SU-DHL-6 (cell line): ENCODE results near the gene CHCHD3.

Experiments
- H2AFZ ChIP-seq: fragments of 200-600 bp; sonication (generic); 2 replicates; pipeline ENCODE4 v1.6.1; 2014; ENCODE audit warnings: low read depth, mild to moderate bottlenecking, moderate library complexity, mixed read lengths, antibody characterized with exemption, low read length; ENCODE audit not compliant: severe bottlenecking
- H3F3A ChIP-seq: fragments of 200-600 bp; shearing (Covaris generic); 2 replicates; pipeline ENCODE4 v1.6.0; 2016; ENCODE audit warnings: antibody characterized with exemption, mild to moderate bottlenecking; ENCODE audit not compliant: insufficient read depth
- H3K27ac ChIP-seq: fragments of 200-600 bp; sonication (generic); 2 replicates; pipeline ENCODE4 v1.5.1; 2016; ENCODE audit warnings: low read depth, mild to moderate bottlenecking, low read length, moderate library complexity, mixed read lengths
- H3K27me3 ChIP-seq: fragments of 200-600 bp; sonication (generic), shearing (Covaris generic); 2 replicates; pipeline ENCODE4 v1.6.0; 2014; ENCODE audit warnings: mild to moderate bottlenecking, low read length
- H3K36me3 ChIP-seq: fragments of 200-600 bp; sonication (generic); 2 replicates; pipeline ENCODE4 v1.6.1; 2014; ENCODE audit warnings: mild to moderate bottlenecking, low read length, mixed read lengths
- H3K4me2 ChIP-seq: fragments of 300-600, 200-600 bp; shearing (Covaris generic), sonication (generic); 2 replicates; pipeline ENCODE4 v1.6.0; 2014; ENCODE audit warnings: low read length, low read depth, mild to moderate bottlenecking; ENCODE audit not compliant: poor library complexity, severe bottlenecking
- H3K4me3 ChIP-seq: fragments of 200-600 bp; sonication (generic); 2 replicates; pipeline ENCODE4 v1.5.1; 2014; ENCODE audit warnings: antibody characterized with exemption, low read length, mild to moderate bottlenecking, mixed read lengths; ENCODE audit not compliant: insufficient read depth, poor library complexity, severe bottlenecking
- H3K79me2 ChIP-seq: fragments of 200-600 bp; sonication (generic); 2 replicates; pipeline ENCODE4 v1.6.1; 2014; ENCODE audit warnings: mild to moderate bottlenecking, low read length, moderate library complexity; ENCODE audit not compliant: insufficient read depth
- H3K9ac ChIP-seq: fragments of 200-600 bp; sonication (generic); 2 replicates; pipeline ENCODE4 v1.7.0; 2014; ENCODE audit warnings: mild to moderate bottlenecking, low read length
- H3K9me2 ChIP-seq: fragments of 200-600 bp; sonication (generic); replicated peaks from 2 replicates; pipeline ENCODE4 v1.6.1; 2014; ENCODE audit warnings: low read length; ENCODE audit not compliant: insufficient read depth
- H3K9me3 ChIP-seq: fragments of 200-600 bp; sonication (generic); 2 replicates; pipeline ENCODE4 v1.6.1; 2014; ENCODE audit warnings: low read length, mixed read lengths; ENCODE audit not compliant: insufficient read depth
- H4K20me1 ChIP-seq: fragments of 200-600 bp; sonication (generic); 2 replicates; pipeline ENCODE4 v1.6.1; 2014; ENCODE audit warnings: low read depth, mild to moderate bottlenecking, antibody characterized with exemption, low read length, moderate library complexity, mixed read lengths
- EZH2phosphoT487 ChIP-seq: fragments of 200-600 bp; sonication (generic), shearing (Covaris generic); conservative IDR thresholded peaks from 2 replicates; pipeline ENCODE4 v1.6.1; 2018; ENCODE audit warnings: mild to moderate bottlenecking, antibody characterized with exemption, low read length, moderate library complexity, mixed read lengths
- TF ChIP-seq, protein P1 (sequence below): fragments of 200-600 bp; sonication (generic); IDR thresholded peaks from one replicate; pipeline ENCODE4 v1.5.1; 2017; ENCODE audit warnings: antibody characterized with exemption, mild to moderate bottlenecking, low read length, moderate library complexity; ENCODE audit not compliant: insufficient read depth, poor library complexity, severe bottlenecking

The CHCHD3 gene

DNA sequence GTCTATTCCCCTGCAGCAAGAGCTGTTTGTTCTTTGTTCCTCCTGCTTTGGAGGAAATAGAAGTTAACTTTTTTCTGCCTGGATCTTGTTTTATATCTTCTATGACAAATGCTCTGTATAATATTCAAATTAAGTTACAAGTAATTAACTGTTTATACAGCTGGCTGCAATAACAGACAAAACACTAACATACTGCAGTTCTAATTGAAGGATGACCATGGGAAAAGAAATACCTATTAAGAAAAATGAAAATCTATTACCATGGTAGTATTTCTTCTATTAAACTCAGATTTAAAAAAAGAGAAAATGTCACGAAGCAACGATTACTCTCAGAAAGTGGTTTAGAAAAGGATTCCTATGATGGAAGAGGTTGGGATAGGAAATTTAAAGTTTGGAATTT lies 291.8 kb downstream of the CHCHD3 start:
- no peaks in the 10 kb centered on the region for H3K9me2 ChIP-seq
- H3K9ac ChIP-seq = no peak overlapping the region
- no peak overlapping the region for H3K4me2 ChIP-seq
- H4K20me1 ChIP-seq = no peaks in the 10 kb centered on the region
- H3F3A ChIP-seq = no peaks in the 10 kb centered on the region
- H3K4me3 ChIP-seq = no peak overlapping the region
- H3K27me3 ChIP-seq = no peaks in the 10 kb centered on the region
- H3K9me3 ChIP-seq = no peaks in the 10 kb centered on the region
- no peak for TF ChIP-seq EZH2phosphoT487
- TF ChIP-seq, protein P1, sequence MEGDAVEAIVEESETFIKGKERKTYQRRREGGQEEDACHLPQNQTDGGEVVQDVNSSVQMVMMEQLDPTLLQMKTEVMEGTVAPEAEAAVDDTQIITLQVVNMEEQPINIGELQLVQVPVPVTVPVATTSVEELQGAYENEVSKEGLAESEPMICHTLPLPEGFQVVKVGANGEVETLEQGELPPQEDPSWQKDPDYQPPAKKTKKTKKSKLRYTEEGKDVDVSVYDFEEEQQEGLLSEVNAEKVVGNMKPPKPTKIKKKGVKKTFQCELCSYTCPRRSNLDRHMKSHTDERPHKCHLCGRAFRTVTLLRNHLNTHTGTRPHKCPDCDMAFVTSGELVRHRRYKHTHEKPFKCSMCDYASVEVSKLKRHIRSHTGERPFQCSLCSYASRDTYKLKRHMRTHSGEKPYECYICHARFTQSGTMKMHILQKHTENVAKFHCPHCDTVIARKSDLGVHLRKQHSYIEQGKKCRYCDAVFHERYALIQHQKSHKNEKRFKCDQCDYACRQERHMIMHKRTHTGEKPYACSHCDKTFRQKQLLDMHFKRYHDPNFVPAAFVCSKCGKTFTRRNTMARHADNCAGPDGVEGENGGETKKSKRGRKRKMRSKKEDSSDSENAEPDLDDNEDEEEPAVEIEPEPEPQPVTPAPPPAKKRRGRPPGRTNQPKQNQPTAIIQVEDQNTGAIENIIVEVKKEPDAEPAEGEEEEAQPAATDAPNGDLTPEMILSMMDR = no peak
- no peaks in the 10 kb centered on the region for H3K36me3 ChIP-seq
- no peaks in the 10 kb centered on the region for H3K79me2 ChIP-seq
- H2AFZ ChIP-seq = no peak overlapping the region
- H3K27ac ChIP-seq = no peak overlapping the region

DNA sequence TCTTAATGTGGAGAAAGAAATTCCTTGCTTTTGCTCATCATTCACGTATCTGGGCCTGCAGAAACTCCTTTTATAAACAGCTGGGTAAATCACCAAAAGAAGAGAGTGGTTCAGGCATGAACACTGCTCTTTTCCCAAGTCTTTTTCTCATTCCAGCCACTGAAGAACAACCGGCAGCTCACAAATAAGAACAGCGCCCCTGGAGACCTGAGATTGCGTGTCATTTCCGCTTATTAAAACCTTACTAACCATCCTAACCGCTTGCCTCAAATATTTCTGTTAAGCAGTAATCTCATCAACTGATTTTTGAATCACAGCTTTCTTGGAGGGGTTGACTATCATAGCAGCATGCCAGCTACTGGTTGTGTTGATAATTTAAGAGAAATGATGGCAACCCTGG lies 292.6 kb downstream of the CHCHD3 start:
- Histone ChIP-seq H3K27me3 (no peaks in the 10 kb centered on the region), H3K27ac (no peak overlapping the region), H3K9ac (no peak overlapping the region), H4K20me1 (no peaks in the 10 kb centered on the region), H3K36me3 (no peaks in the 10 kb centered on the region), H3K79me2 (no peaks in the 10 kb centered on the region), H2AFZ (no peak overlapping the region), H3K4me3 (no peak overlapping the region), H3K9me2 (no peaks in the 10 kb centered on the region), H3F3A (no peaks in the 10 kb centered on the region), H3K4me2 (no peak overlapping the region), H3K9me3 (no peaks in the 10 kb centered on the region)
- no peak for TF ChIP-seq EZH2phosphoT487
- TF ChIP-seq, protein P1 = no peak

DNA sequence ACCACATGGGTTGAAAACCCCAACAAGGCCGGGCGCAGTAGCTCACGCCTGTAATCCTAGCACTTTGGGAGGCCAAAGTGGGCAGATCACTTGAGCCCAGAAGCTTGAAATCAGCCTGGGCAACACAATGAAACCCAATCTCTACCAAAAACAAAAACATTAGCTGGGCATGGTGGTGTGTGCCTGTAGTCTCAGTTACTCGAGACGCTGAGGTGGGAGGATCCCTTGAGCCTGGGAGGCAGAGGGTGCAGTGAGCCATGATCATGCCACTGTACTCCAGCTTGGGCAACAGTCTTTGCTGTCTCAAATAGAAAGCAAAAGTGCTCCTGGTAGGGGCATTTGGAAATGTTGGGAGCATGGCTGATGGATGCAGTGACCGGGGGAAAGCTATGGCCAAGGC lies 296.0 kb downstream of the CHCHD3 start:
- no peaks in the 10 kb centered on the region for H3K79me2 ChIP-seq
- H3K4me2 ChIP-seq = no peak overlapping the region
- H3K4me3 ChIP-seq = no peak overlapping the region
- no peaks in the 10 kb centered on the region for H3K36me3 ChIP-seq
- H3K27me3 ChIP-seq = no peaks in the 10 kb centered on the region
- H3K9me3 ChIP-seq = no peaks in the 10 kb centered on the region
- H3K27ac ChIP-seq = no peak overlapping the region
- TF ChIP-seq, protein P1 = no peak
- no peak for TF ChIP-seq EZH2phosphoT487
- H3K9me2 ChIP-seq = no peaks in the 10 kb centered on the region
- H4K20me1 ChIP-seq = no peaks in the 10 kb centered on the region
- no peaks in the 10 kb centered on the region for H3F3A ChIP-seq
- no peak overlapping the region for H3K9ac ChIP-seq
- H2AFZ ChIP-seq = no peak overlapping the region
